GM12878 (cell line): Measurements from ENCODE around the gene GPC5. TPM values are rescaled to one million over a fixed set of nuclear protein-coding genes. Genes with fewer than 3 reads are reported as not detected.

Experiments
- ATAC-seq: fragments of 200-7000 bp; cut with Tn5 transposase; 3 replicates; pipeline ENCODE4 v1.9.1; 2020; ENCODE audit warnings: mild to moderate bottlenecking, moderate library complexity
- BruUV-seq: library from RNA; stranded (reverse); fragments of 400-500 nt; replicated peaks from 2 replicates; lab custom pipeline; 2021; lab: Mats Ljungman, UMichigan
- CTCF ChIA-PET: fragments of 300-600 bp; sonication (Branson Sonifier 250); formaldehyde crosslinking; extraction: SDS; loops from one replicate; lab custom pipeline; 2021; ENCODE audit warnings: inconsistent platforms; lab: Yijun Ruan, JAX
- POLR2A ChIA-PET: fragments of 350-600 bp; formaldehyde crosslinking; extraction: SDS; loops from one replicate; lab custom pipeline; 2021; ENCODE audit warnings: inconsistent platforms; lab: Charles Lee
- RAD21 ChIA-PET: fragments of 300-600 bp; sonication (Branson Sonifier 250); formaldehyde crosslinking; loops from one replicate; lab custom pipeline; 2023; ENCODE audit warnings: antibody characterized with exemption; ENCODE audit not compliant: unreplicated experiment; lab: Charles Lee
- SMC1A ChIA-PET: fragments of 300-600 bp; sonication (Branson Sonifier 250); formaldehyde crosslinking; loops from one replicate; lab custom pipeline; 2023; ENCODE audit not compliant: unreplicated experiment, uncharacterized antibody; lab: Charles Lee
- DNase-seq: peaks from one replicate; pipeline ENCODE4 v3.0.0-alpha.2; 2011; ENCODE audit warnings: low read depth, low spot score
- FAIRE-seq: peaks from 3 replicates; lab custom pipeline; 2011; peaks lifted over from hg19 to GRCh38; lab: Jason Lieb, UNC
- H2AFZ ChIP-seq: 2 replicates; pipeline ENCODE4 v1.6.0; 2011; ENCODE audit warnings: low read depth, low read length, control low read depth; ENCODE audit not compliant: control insufficient read depth
- H3K27ac ChIP-seq: 2 replicates; pipeline ENCODE4 v1.5.1; 2011; ENCODE audit warnings: control low read depth; ENCODE audit not compliant: control insufficient read depth, insufficient read depth
- H3K27me3 ChIP-seq, 2 experiments: replicated peaks in 1 of 2; 2 replicates each; pipeline versions ENCODE4 v1.6.0 to v1.6.1; 2011; ENCODE audit warnings: low read length in 1 of 2; ENCODE audit not compliant: control insufficient read depth in 2 of 2, insufficient read depth in 2 of 2
- H3K36me3 ChIP-seq, 2 experiments: 2 replicates each; pipeline ENCODE4 v1.5.1; 2011; ENCODE audit warnings: low read length in 1 of 2; ENCODE audit not compliant: control insufficient read depth in 2 of 2, insufficient read depth in 2 of 2
- H3K4me1 ChIP-seq: 2 replicates; pipeline ENCODE4 v1.6.1; 2011; ENCODE audit warnings: mild to moderate bottlenecking, low read length, moderate library complexity, mixed read lengths; ENCODE audit not compliant: control insufficient read depth, insufficient read depth
- H3K4me2 ChIP-seq: 2 replicates; pipeline ENCODE4 v1.6.0; 2011; ENCODE audit warnings: control low read depth; ENCODE audit not compliant: control insufficient read depth, insufficient read depth
- H3K4me3 ChIP-seq: fragments of 200-600 bp; sonication (generic); 2 replicates; pipeline ENCODE4 v1.5.1; 2016
- H3K79me2 ChIP-seq: 2 replicates; pipeline ENCODE4 v1.6.0; 2011; ENCODE audit warnings: low read length; ENCODE audit not compliant: control insufficient read depth, insufficient read depth
- H3K9ac ChIP-seq: 2 replicates; pipeline ENCODE4 v1.8.0; 2011; ENCODE audit warnings: low read length, control low read depth, mixed read lengths; ENCODE audit not compliant: control insufficient read depth, insufficient read depth
- H3K9me3 ChIP-seq: replicated peaks from 3 replicates; pipeline ENCODE4 v1.5.1; 2011; ENCODE audit warnings: mild to moderate bottlenecking, low read length; ENCODE audit not compliant: control insufficient read depth, insufficient read depth
- H4K20me1 ChIP-seq: 2 replicates; pipeline ENCODE4 v1.6.0; 2011; ENCODE audit not compliant: control insufficient read depth, insufficient read depth
- DPF2 ChIP-seq: fragments of 450-650 bp; IDR thresholded peaks from 2 replicates; pipeline ENCODE4 v1.6.1; 2017; ENCODE audit warnings: mild to moderate bottlenecking
- EGR1 ChIP-seq, 2 experiments: IDR thresholded peaks; 1 replicate in 1 of 2; 2 replicates in 1 of 2; pipeline ENCODE4 v1.6.1; 2011 to 2012; ENCODE audit warnings: low read depth in 2 of 2, low read length in 2 of 2, borderline replicate concordance in 1 of 2, mild to moderate bottlenecking in 1 of 2, moderate library complexity in 1 of 2
- EP300 ChIP-seq, 2 experiments: fragments of 150-350 bp in 1 of 2; IDR thresholded peaks; 2 replicates each; pipeline ENCODE4 v1.6.1; 2011 to 2012; ENCODE audit warnings: low read depth in 2 of 2, low read length in 2 of 2, borderline replicate concordance in 1 of 2, improper control_type of control experiment in 1 of 2, inconsistent platforms in 1 of 2; ENCODE audit not compliant: control insufficient read depth in 1 of 2
- FOXM1 ChIP-seq: IDR thresholded peaks from 2 replicates; pipeline ENCODE4 v1.6.1; 2012; ENCODE audit warnings: low read depth, mild to moderate bottlenecking, inconsistent platforms, low read length, moderate library complexity
- GATAD2B ChIP-seq: fragments of 450-650 bp; conservative IDR thresholded peaks from 2 replicates; pipeline ENCODE4 v1.6.1; 2017; ENCODE audit warnings: low read depth, mild to moderate bottlenecking, moderate library complexity
- HDAC2 ChIP-seq: fragments of 200-600 bp; sonication (generic); IDR thresholded peaks from 2 replicates; pipeline ENCODE4 v1.6.1; 2017
- IKZF1 ChIP-seq: fragments of 450-650 bp; conservative IDR thresholded peaks from 2 replicates; pipeline ENCODE4 v1.6.1; 2017; ENCODE audit warnings: antibody characterized with exemption, mild to moderate bottlenecking
- JUNB ChIP-seq: IDR thresholded peaks from 2 replicates; pipeline ENCODE4 v1.6.1; 2016; ENCODE audit warnings: antibody characterized with exemption, mild to moderate bottlenecking
- POLR2AphosphoS5 ChIP-seq: IDR thresholded peaks from 2 replicates; pipeline ENCODE4 v1.6.1; 2011; ENCODE audit warnings: mild to moderate bottlenecking, low read length, inconsistent platforms
- SMAD5 ChIP-seq: IDR thresholded peaks from 2 replicates; pipeline ENCODE4 v1.6.1; 2016; ENCODE audit warnings: antibody characterized with exemption, low read depth
- SREBF2 ChIP-seq: IDR thresholded peaks from 2 replicates; pipeline ENCODE4 v1.6.1; 2012; ENCODE audit warnings: mild to moderate bottlenecking, low read length
- YY1 ChIP-seq: IDR thresholded peaks from 2 replicates; pipeline ENCODE4 v1.6.1; 2011; ENCODE audit warnings: low read depth, mild to moderate bottlenecking, low read length
- ZNF207 ChIP-seq: fragments of 450-650 bp; IDR thresholded peaks from 2 replicates; pipeline ENCODE4 v1.6.1; 2014; ENCODE audit warnings: antibody characterized with exemption, mild to moderate bottlenecking, borderline replicate concordance
- ZNF24 ChIP-seq: fragments of 450-650 bp; IDR thresholded peaks from 2 replicates; pipeline ENCODE4 v1.6.1; 2017; ENCODE audit warnings: antibody characterized with exemption, mild to moderate bottlenecking
- WGBS: methylation state at CpG from one replicate; pipeline ENCODE4 v1.1.6; 2016; ENCODE audit warnings: low lambda C conversion rate; ENCODE audit not compliant: insufficient replicate concordance, insufficient coverage; ENCODE audit errors: missing lambda C conversion rate; 5-methylcytosine and 5-hydroxymethylcytosine counted together
- in situ Hi-C: fragments of 300-500 bp; cut with MboI; formaldehyde crosslinking; loops from 9 replicates; pipeline ENCODE4 v1.14.3; 2018; ENCODE audit warnings: mixed read lengths
- intact Hi-C: fragments of 100-400 bp; cut with micrococcal nuclease; formaldehyde crosslinking; loops from one replicate; pipeline ENCODE4 v1.14.2; 2022; ENCODE audit not compliant: unreplicated experiment
- polyA plus RNA-seq, 11 experiments: library from polyadenylated mRNA; depleted of rRNA in 4 of 11; unstranded in 6 of 11; stranded (reverse) in 5 of 11; fragments of >200 nt; fragmentation: Nextera tagmentation in 4 of 11; fragmentation: Illumina TruSeq in 1 of 11; extraction: Ambion mirVana in 4 of 11; extraction: Trizol in 1 of 11; gene quantifications; 1 replicate in 1 of 11; 2 replicates in 10 of 11; pipeline versions ENCODE4 v1.2.1 to v1.2.3, GENCODE V29; 2011 to 2016; ENCODE audit warnings: inconsistent platforms in 2 of 11, missing spikeins in 2 of 11, low read depth in 1 of 11
- total RNA-seq, 4 experiments: library from RNA; depleted of rRNA in 3 of 4; stranded (reverse); fragments of >200 nt in 3 of 4; fragmentation: Illumina TruSeq in 1 of 4; extraction: Trizol in 1 of 4; gene quantifications; 2 replicates each; pipeline versions ENCODE4 v1.2.1 to v1.2.3, GENCODE V29; 2013 to 2021
- TF ChIP-seq, protein P1 (sequence below): fragments of 450-650 bp; IDR thresholded peaks from 2 replicates; pipeline ENCODE4 v1.6.1; 2017; ENCODE audit warnings: low read depth, mild to moderate bottlenecking, moderate library complexity
- TF ChIP-seq, protein P2 (sequence below): fragments of 450-650 bp; IDR thresholded peaks from 2 replicates; pipeline ENCODE4 v1.6.1; 2018; ENCODE audit warnings: borderline replicate concordance, mild to moderate bottlenecking; ENCODE audit not compliant: partially characterized antibody
- TF ChIP-seq, protein P3 (sequence below): fragments of 450-650 bp; formaldehyde crosslinking; IDR thresholded peaks from 2 replicates; pipeline ENCODE4 v1.4.0; 2020; ENCODE audit warnings: mild to moderate bottlenecking, moderate library complexity

Gene GPC5
- total and polyA plus RNA-seq, 10 of the 15 experiments (the other 5 are each of a cell fraction or from before 2014, with no cell fraction given): 0.05 to 0.87 (median 0.44) TPM; not detected in 1

DNA sequence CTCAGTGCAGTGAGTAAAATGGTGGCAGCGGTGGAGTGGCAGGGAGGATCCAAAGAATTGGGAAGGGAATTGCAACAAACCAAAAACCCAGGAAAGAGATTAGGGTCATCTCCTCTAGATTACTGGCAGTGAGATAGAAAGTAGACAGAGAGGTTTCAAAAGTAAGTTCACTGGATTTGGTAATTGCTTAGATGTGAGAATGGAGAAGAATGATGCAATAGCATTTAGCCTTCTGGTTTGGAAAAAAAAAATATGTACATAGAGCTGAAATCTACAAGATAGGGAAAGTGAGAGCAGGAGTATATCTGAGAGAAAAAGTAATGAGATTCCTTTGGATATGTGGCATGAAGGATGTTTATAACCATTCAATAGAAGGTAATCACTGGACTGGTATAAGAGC, 1345.6 kb downstream of the GPC5 start:
- CTCF ChIA-PET: no interaction called here
- H3K4me2 ChIP-seq: no peak overlapping the region
- no peak overlapping the region for H2AFZ ChIP-seq
- no TSS peak for BruUV-seq
- no peaks in the 10 kb centered on the region for H3K27me3 ChIP-seq
- SMC1A ChIA-PET: no interaction called here
- H3K9me3 ChIP-seq: no peaks in the 10 kb centered on the region
- no peaks in the 10 kb centered on the region for H3K4me1 ChIP-seq
- no peaks in the 10 kb centered on the region for H3K36me3 ChIP-seq
- WGBS: 0% methylated on average over 1 of the region's 1 CpG
- POLR2A ChIA-PET: no interaction called here
- RAD21 ChIA-PET: no interaction called here
- no peak overlapping the region for H3K4me3 ChIP-seq
- DNase-seq (no peak), ATAC-seq (no peak), FAIRE-seq (no peak)
- no peak overlapping the region for H3K27ac ChIP-seq
- no peak overlapping the region for H3K9ac ChIP-seq
- in situ Hi-C loops: no loop called here
- H3K79me2 ChIP-seq: no peaks in the 10 kb centered on the region
- TF ChIP-seq ZNF24: no peak
- TF ChIP-seq POLR2AphosphoS5: no peak
- TF ChIP-seq ZNF207: no peak
- no peak for TF ChIP-seq YY1
- no peak for TF ChIP-seq SREBF2
- no peak for TF ChIP-seq HDAC2
- no peak for TF ChIP-seq JUNB
- TF ChIP-seq, protein P1, sequence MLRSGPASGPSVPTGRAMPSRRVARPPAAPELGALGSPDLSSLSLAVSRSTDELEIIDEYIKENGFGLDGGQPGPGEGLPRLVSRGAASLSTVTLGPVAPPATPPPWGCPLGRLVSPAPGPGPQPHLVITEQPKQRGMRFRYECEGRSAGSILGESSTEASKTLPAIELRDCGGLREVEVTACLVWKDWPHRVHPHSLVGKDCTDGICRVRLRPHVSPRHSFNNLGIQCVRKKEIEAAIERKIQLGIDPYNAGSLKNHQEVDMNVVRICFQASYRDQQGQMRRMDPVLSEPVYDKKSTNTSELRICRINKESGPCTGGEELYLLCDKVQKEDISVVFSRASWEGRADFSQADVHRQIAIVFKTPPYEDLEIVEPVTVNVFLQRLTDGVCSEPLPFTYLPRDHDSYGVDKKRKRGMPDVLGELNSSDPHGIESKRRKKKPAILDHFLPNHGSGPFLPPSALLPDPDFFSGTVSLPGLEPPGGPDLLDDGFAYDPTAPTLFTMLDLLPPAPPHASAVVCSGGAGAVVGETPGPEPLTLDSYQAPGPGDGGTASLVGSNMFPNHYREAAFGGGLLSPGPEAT: no peak
- TF ChIP-seq GATAD2B: no peak
- no peak for TF ChIP-seq SMAD5
- TF ChIP-seq, protein P2, sequence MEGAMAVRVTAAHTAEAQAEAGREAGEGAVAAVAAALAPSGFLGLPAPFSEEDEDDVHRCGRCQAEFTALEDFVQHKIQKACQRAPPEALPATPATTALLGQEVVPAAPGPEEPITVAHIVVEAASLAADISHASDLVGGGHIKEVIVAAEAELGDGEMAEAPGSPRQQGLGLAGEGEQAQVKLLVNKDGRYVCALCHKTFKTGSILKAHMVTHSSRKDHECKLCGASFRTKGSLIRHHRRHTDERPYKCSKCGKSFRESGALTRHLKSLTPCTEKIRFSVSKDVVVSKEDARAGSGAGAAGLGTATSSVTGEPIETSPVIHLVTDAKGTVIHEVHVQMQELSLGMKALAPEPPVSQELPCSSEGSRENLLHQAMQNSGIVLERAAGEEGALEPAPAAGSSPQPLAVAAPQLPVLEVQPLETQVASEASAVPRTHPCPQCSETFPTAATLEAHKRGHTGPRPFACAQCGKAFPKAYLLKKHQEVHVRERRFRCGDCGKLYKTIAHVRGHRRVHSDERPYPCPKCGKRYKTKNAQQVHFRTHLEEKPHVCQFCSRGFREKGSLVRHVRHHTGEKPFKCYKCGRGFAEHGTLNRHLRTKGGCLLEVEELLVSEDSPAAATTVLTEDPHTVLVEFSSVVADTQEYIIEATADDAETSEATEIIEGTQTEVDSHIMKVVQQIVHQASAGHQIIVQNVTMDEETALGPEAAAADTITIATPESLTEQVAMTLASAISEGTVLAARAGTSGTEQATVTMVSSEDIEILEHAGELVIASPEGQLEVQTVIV: no peak
- no peak for TF ChIP-seq DPF2
- TF ChIP-seq, protein P3, sequence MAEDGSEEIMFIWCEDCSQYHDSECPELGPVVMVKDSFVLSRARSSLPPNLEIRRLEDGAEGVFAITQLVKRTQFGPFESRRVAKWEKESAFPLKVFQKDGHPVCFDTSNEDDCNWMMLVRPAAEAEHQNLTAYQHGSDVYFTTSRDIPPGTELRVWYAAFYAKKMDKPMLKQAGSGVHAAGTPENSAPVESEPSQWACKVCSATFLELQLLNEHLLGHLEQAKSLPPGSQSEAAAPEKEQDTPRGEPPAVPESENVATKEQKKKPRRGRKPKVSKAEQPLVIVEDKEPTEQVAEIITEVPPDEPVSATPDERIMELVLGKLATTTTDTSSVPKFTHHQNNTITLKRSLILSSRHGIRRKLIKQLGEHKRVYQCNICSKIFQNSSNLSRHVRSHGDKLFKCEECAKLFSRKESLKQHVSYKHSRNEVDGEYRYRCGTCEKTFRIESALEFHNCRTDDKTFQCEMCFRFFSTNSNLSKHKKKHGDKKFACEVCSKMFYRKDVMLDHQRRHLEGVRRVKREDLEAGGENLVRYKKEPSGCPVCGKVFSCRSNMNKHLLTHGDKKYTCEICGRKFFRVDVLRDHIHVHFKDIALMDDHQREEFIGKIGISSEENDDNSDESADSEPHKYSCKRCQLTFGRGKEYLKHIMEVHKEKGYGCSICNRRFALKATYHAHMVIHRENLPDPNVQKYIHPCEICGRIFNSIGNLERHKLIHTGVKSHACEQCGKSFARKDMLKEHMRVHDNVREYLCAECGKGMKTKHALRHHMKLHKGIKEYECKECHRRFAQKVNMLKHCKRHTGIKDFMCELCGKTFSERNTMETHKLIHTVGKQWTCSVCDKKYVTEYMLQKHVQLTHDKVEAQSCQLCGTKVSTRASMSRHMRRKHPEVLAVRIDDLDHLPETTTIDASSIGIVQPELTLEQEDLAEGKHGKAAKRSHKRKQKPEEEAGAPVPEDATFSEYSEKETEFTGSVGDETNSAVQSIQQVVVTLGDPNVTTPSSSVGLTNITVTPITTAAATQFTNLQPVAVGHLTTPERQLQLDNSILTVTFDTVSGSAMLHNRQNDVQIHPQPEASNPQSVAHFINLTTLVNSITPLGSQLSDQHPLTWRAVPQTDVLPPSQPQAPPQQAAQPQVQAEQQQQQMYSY: no peak
- TF ChIP-seq FOXM1: no peak
- TF ChIP-seq EGR1 (IDR thresholded peaks at IDR 0.05; ENCODE audit: borderline replicate concordance in 1 of 2, low read depth in 2 of 2, low read length in 2 of 2): no peak
- TF ChIP-seq IKZF1: no peak
- TF ChIP-seq EP300 (IDR thresholded peaks at IDR 0.05; ENCODE audit: borderline replicate concordance in 1 of 2, control insufficient read depth in 1 of 2, low read depth in 2 of 2, low read length in 2 of 2): no peak
- no peaks in the 10 kb centered on the region for H4K20me1 ChIP-seq
- intact Hi-C loops: no loop called here
